HepG2 (cell line): Measurements from ENCODE around the gene SRSF2. TPM values are rescaled to one million over a fixed set of nuclear protein-coding genes. Genes with fewer than 3 reads are reported as not detected.
A peak's percentile ranks its signal among the peaks of the same experiment; 100 is the strongest.

Source experiments
- ATAC-seq: fragments of 200-7000 bp; cut with Tn5 transposase; 3 replicates; pipeline ENCODE4 v1.9.1; 2020; ENCODE audit warnings: mild to moderate bottlenecking, moderate library complexity
- BruUV-seq: library from RNA; stranded (reverse); fragments of 400-500 nt; replicated peaks from 2 replicates; lab custom pipeline; 2021; lab: Mats Ljungman, UMichigan
- CTCF ChIA-PET: fragments of 300-600 bp; formaldehyde crosslinking; extraction: SDS; loops from one replicate; lab custom pipeline; 2021; ENCODE audit warnings: low total read pairs, inconsistent platforms, low intra/inter-chr PET ratio; lab: Yijun Ruan, JAX
- POLR2A ChIA-PET: fragments of 350-600 bp; sonication (Branson Sonifier 250); formaldehyde crosslinking; loops from one replicate; lab custom pipeline; 2020; ENCODE audit warnings: antibody characterized with exemption, inconsistent platforms; lab: Yijun Ruan, JAX
- DNase-seq: peaks from one replicate; pipeline ENCODE4 v3.0.0-alpha.2; 2015; ENCODE audit warnings: low spot score
- FAIRE-seq: peaks from 3 replicates; lab custom pipeline; 2011; peaks lifted over from hg19 to GRCh38; lab: Jason Lieb, UNC
- H2AFZ ChIP-seq: one replicate; pipeline ENCODE4 v1.6.1; 2011; ENCODE audit warnings: low read length, inconsistent platforms
- H3K27ac ChIP-seq: fragments of 300-600 bp; 3 replicates; pipeline ENCODE4 v1.8.0; 2011; ENCODE audit warnings: mixed run types, mild to moderate bottlenecking, mixed read lengths, low read length, inconsistent platforms; ENCODE audit not compliant: insufficient read depth; ENCODE audit errors: extremely low read length
- H3K27me3 ChIP-seq, 2 experiments: fragments of 200-600 bp in 1 of 2; 2 replicates in 1 of 2; 3 replicates in 1 of 2; pipeline versions ENCODE4 v1.6.0 to v1.8.0; 2011; ENCODE audit warnings: low read length in 2 of 2, mild to moderate bottlenecking in 2 of 2, moderate library complexity in 2 of 2, inconsistent platforms in 1 of 2; ENCODE audit not compliant: insufficient read depth in 2 of 2, control insufficient read depth in 1 of 2
- H3K36me3 ChIP-seq, 2 experiments: fragments of 200-600 bp in 1 of 2; replicated peaks in 1 of 2; 2 replicates in 1 of 2; 3 replicates in 1 of 2; pipeline versions ENCODE4 v1.5.1 to v1.8.0; 2011; ENCODE audit warnings: low read length in 2 of 2, inconsistent platforms in 1 of 2; ENCODE audit not compliant: insufficient read depth in 2 of 2, control insufficient read depth in 1 of 2
- H3K4me1 ChIP-seq: 2 replicates; pipeline ENCODE4 v1.5.1; 2012; ENCODE audit warnings: low read length, inconsistent platforms; ENCODE audit not compliant: insufficient read depth
- H3K4me2 ChIP-seq: 2 replicates; pipeline ENCODE4 v1.6.0; 2011; ENCODE audit warnings: low read depth, low read length, inconsistent platforms
- H3K4me3 ChIP-seq, 3 experiments: fragments of 200-600 bp in 1 of 3; sonication (generic), shearing (Covaris generic) in 1 of 3; replicated peaks in 1 of 3; 2 replicates each; pipeline ENCODE4 v1.5.1; 2011 to 2016; ENCODE audit warnings: low read length in 3 of 3, inconsistent platforms in 2 of 3, low read depth in 2 of 3, mild to moderate bottlenecking in 2 of 3, control low read depth in 1 of 3, mixed read lengths in 1 of 3; ENCODE audit not compliant: insufficient read depth in 1 of 3
- H3K79me2 ChIP-seq: one replicate; pipeline ENCODE4 v1.6.1; 2011; ENCODE audit warnings: low read length, inconsistent platforms; ENCODE audit not compliant: insufficient read depth
- H3K9ac ChIP-seq: 2 replicates; pipeline ENCODE4 v1.6.0; 2011; ENCODE audit warnings: mild to moderate bottlenecking, low read depth, low read length, inconsistent platforms; ENCODE audit not compliant: insufficient read depth
- H3K9me3 ChIP-seq: 2 replicates; pipeline ENCODE4 v1.5.1; 2012; ENCODE audit warnings: mild to moderate bottlenecking, low read length
- H4K20me1 ChIP-seq: 2 replicates; pipeline ENCODE4 v1.6.0; 2011; ENCODE audit warnings: inconsistent platforms, mild to moderate bottlenecking, low read length, moderate library complexity; ENCODE audit not compliant: insufficient read depth
- HDAC6 ChIP-seq: fragments of 200-600 bp; sonication (generic); IDR thresholded peaks from 2 replicates; pipeline ENCODE4 v1.7.0; 2017; ENCODE audit warnings: mild to moderate bottlenecking, antibody characterized with exemption, low read length, low read depth
- KDM2A ChIP-seq: sonication (generic); formaldehyde crosslinking; IDR thresholded peaks from 2 replicates; pipeline ENCODE4 v1.4.0; 2020; ENCODE audit warnings: low read depth, missing genetic modification reagents, borderline replicate concordance
- MIER3 ChIP-seq: IDR thresholded peaks from 2 replicates; pipeline ENCODE4 v1.6.1; 2016; ENCODE audit warnings: missing compliant biosample characterization, borderline replicate concordance
- POLR2AphosphoS2 ChIP-seq: IDR thresholded peaks from 2 replicates; pipeline ENCODE4 v1.6.1; 2011; ENCODE audit warnings: low read depth, low read length, improper control_type of control experiment
- REPIN1 ChIP-seq: sonication (generic); formaldehyde crosslinking; IDR thresholded peaks from 2 replicates; pipeline ENCODE4 v1.8.0; 2022; ENCODE audit warnings: missing genetic modification reagents, low read depth, mild to moderate bottlenecking, borderline replicate concordance
- SIX4 ChIP-seq: sonication (generic); formaldehyde crosslinking; IDR thresholded peaks from 2 replicates; pipeline ENCODE4 v1.4.0; 2020; ENCODE audit warnings: missing genetic modification reagents
- ZMYM2 ChIP-seq: sonication (generic); formaldehyde crosslinking; IDR thresholded peaks from 2 replicates; pipeline ENCODE4 v1.8.0; 2022; ENCODE audit warnings: mild to moderate bottlenecking, missing genetic modification reagents
- ZNF383 ChIP-seq: sonication (generic); formaldehyde crosslinking; IDR thresholded peaks from 2 replicates; pipeline ENCODE4 v1.4.0; 2020; ENCODE audit warnings: missing genetic modification reagents, mild to moderate bottlenecking, borderline replicate concordance
- ZNF557 ChIP-seq: sonication (generic); formaldehyde crosslinking; IDR thresholded peaks from 2 replicates; pipeline ENCODE4 v1.4.0; 2020; ENCODE audit warnings: missing genetic modification reagents
- WGBS: methylation state at CpG from one replicate; pipeline ENCODE4 v1.1.6; 2017; ENCODE audit warnings: low lambda C conversion rate; 5-methylcytosine and 5-hydroxymethylcytosine counted together
- in situ Hi-C: cut with HindIII; loops from 2 replicates; pipeline ENCODE4 v1.10.0; 2017; ENCODE audit warnings: low pct_unique_long_range_greater_than_20kb; ENCODE audit not compliant: extremely low pct_ligation_motif_present
- intact Hi-C: fragments of 100-400 bp; cut with micrococcal nuclease; formaldehyde crosslinking; loops from one replicate; pipeline ENCODE4 v1.10.0; 2022; ENCODE audit not compliant: unreplicated experiment
- polyA plus RNA-seq, 8 experiments: library from polyadenylated mRNA; depleted of rRNA in 3 of 8; stranded (reverse) in 7 of 8; unstranded in 1 of 8; fragments of >200 nt; fragmentation: Illumina TruSeq in 4 of 8; extraction: Trizol in 4 of 8; gene quantifications; 2 replicates each; pipeline versions ENCODE4 v1.2.1 to v1.2.3, GENCODE V29; 2011 to 2016; ENCODE audit warnings: low read depth in 4 of 8, missing spikeins in 1 of 8, mixed read lengths in 1 of 8; ENCODE audit not compliant: insufficient read depth in 1 of 8
- total RNA-seq, 5 experiments: library from RNA; depleted of rRNA; stranded (reverse); fragments of >200 nt; fragmentation: Illumina TruSeq; extraction: Trizol; gene quantifications; 2 replicates each; pipeline ENCODE4 v1.2.3, GENCODE V29; 2016; ENCODE audit warnings: low read depth in 1 of 5
- TF ChIP-seq, protein P1 (sequence below): sonication (generic); formaldehyde crosslinking; IDR thresholded peaks from 2 replicates; pipeline ENCODE4 v1.4.0; 2020; ENCODE audit warnings: mild to moderate bottlenecking, missing genetic modification reagents
- TF ChIP-seq, protein P2 (sequence below): sonication (generic); formaldehyde crosslinking; IDR thresholded peaks from 2 replicates; pipeline ENCODE4 v1.4.0; 2020; ENCODE audit warnings: missing genetic modification reagents
- TF ChIP-seq, protein P3 (sequence below): sonication (generic); formaldehyde crosslinking; conservative IDR thresholded peaks from 2 replicates; pipeline ENCODE4 v1.4.0; 2020; ENCODE audit warnings: missing genetic modification reagents
- TF ChIP-seq, protein P4 (sequence below), 2 experiments: sonication (generic) in 1 of 2; formaldehyde crosslinking in 1 of 2; IDR thresholded peaks; 2 replicates each; pipeline versions ENCODE4 v1.4.0 to v1.6.1; 2018 to 2020; ENCODE audit warnings: missing genetic modification reagents in 2 of 2, borderline replicate concordance in 1 of 2, low read depth in 1 of 2, mild to moderate bottlenecking in 1 of 2, missing biosample characterization in 1 of 2

The SRSF2 gene
- total and polyA plus RNA-seq, 2 of the 13 experiments (the other 11 are each of a cell fraction or from before 2014, with no cell fraction given): 306 to 319 TPM

DNA sequence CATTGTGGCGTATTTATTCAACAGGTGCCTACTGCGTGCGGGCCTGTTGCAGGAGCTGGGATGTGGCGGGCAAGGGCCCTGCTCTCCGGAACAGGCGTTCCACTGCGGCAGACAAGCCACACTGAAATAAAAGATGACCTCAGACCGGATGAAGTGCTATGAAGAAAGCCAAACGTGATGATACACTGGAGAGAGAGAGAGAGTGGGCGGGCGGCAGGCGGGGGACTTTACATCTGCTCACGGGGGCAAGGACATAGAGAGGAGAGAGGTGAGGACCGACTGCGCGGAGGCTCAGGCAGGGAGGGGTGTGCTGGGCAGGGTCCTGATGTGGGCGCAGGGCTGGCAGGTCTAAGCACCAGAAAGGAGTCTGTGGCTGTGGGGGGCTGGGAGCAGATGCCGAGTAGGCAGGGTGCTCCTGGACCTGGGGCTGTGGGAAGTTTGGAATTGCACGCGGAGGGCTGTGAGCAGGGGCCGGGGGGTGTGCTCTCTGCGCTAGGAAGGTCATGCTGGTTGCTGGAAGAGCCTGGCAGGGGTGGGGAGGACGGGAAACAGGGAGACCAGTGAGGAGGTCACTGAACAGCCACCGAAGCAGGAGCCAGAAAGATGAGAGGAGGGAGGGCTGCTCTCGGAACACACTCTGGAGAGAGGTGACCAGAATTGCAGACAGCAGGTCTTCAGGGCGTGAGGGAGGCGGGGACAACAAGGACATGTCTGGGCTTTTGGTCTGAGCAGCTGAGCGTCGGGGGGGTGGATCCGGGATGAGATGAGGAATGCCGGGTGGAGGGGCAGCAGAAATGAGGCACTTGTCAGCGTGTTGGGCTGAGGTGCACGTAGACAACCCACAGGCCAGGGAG is 36.3 kb downstream of the SRSF2 start:
- no TSS peak for BruUV-seq
- peak overlapping the region; percentile 56 to 75 (median 62) for H3K4me3 ChIP-seq
- in situ Hi-C loops: no loop called here
- H4K20me1 ChIP-seq: peaks cover 3% of the 10 kb centered on the region; the same call in 1 of the 2 replicates
- DNase-seq: peak; percentile 86
- intact Hi-C loops: loop anchor here (10.0 kb wide), 1 partner anchor 146 kb away; no protein-coding TSS in a partner anchor
- FAIRE-seq: peak; percentile 51
- H3K27ac ChIP-seq: peak overlapping the region; percentile 71
- no peaks in the 10 kb centered on the region for H3K9me3 ChIP-seq
- 6% methylated on average over 32 of the region's 33 CpGs for WGBS
- no peak overlapping the region for H2AFZ ChIP-seq
- H3K4me1 ChIP-seq: peaks cover 74% of the 10 kb centered on the region
- CTCF ChIA-PET: no interaction called here
- H3K79me2 ChIP-seq: peaks cover 23% of the 10 kb centered on the region
- peak; percentile 74 for ATAC-seq
- no peaks in the 10 kb centered on the region for H3K27me3 ChIP-seq
- peak overlapping the region; percentile 64 for H3K9ac ChIP-seq
- H3K4me2 ChIP-seq: peak overlapping the region; percentile 94
- POLR2A ChIA-PET: interaction anchor here (0.6 to 3.5 kb wide), 9 partner anchors 10 to 301 kb away, joined by 3 to 25 read pairs (median 4); partner anchors contain the start of genes JMJD6, MFSD11, MXRA7 and SRSF2
- H3K36me3 ChIP-seq: no peaks in the 10 kb centered on the region
- TF ChIP-seq ZNF383 (CRISPR knock-in tag) (peak; percentile 96; the same call in 1 of the 2 replicates), KDM2A (CRISPR knock-in tag) (peak; percentile 58), REPIN1 (CRISPR knock-in tag) (peak; percentile 41; the same call in 1 of the 2 replicates), HDAC6 (no peak), SIX4 (CRISPR knock-in tag) (no peak), POLR2AphosphoS2 (no peak), ZMYM2 (no peak), ZNF557 (CRISPR knock-in tag) (0 out of 2 replicates have a peak, but pooled peaks have one; percentile 61), MIER3 (CRISPR knock-in tag) (peak; percentile 60; the same call in 1 of the 2 replicates)
- TF ChIP-seq, protein P1, sequence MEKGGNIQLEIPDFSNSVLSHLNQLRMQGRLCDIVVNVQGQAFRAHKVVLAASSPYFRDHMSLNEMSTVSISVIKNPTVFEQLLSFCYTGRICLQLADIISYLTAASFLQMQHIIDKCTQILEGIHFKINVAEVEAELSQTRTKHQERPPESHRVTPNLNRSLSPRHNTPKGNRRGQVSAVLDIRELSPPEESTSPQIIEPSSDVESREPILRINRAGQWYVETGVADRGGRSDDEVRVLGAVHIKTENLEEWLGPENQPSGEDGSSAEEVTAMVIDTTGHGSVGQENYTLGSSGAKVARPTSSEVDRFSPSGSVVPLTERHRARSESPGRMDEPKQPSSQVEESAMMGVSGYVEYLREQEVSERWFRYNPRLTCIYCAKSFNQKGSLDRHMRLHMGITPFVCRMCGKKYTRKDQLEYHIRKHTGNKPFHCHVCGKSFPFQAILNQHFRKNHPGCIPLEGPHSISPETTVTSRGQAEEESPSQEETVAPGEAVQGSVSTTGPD (CRISPR knock-in tag): 0 out of 2 replicates have a peak, but pooled peaks have one; percentile 25
- TF ChIP-seq, protein P2, sequence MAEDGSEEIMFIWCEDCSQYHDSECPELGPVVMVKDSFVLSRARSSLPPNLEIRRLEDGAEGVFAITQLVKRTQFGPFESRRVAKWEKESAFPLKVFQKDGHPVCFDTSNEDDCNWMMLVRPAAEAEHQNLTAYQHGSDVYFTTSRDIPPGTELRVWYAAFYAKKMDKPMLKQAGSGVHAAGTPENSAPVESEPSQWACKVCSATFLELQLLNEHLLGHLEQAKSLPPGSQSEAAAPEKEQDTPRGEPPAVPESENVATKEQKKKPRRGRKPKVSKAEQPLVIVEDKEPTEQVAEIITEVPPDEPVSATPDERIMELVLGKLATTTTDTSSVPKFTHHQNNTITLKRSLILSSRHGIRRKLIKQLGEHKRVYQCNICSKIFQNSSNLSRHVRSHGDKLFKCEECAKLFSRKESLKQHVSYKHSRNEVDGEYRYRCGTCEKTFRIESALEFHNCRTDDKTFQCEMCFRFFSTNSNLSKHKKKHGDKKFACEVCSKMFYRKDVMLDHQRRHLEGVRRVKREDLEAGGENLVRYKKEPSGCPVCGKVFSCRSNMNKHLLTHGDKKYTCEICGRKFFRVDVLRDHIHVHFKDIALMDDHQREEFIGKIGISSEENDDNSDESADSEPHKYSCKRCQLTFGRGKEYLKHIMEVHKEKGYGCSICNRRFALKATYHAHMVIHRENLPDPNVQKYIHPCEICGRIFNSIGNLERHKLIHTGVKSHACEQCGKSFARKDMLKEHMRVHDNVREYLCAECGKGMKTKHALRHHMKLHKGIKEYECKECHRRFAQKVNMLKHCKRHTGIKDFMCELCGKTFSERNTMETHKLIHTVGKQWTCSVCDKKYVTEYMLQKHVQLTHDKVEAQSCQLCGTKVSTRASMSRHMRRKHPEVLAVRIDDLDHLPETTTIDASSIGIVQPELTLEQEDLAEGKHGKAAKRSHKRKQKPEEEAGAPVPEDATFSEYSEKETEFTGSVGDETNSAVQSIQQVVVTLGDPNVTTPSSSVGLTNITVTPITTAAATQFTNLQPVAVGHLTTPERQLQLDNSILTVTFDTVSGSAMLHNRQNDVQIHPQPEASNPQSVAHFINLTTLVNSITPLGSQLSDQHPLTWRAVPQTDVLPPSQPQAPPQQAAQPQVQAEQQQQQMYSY (CRISPR knock-in tag): no peak
- TF ChIP-seq, protein P3, sequence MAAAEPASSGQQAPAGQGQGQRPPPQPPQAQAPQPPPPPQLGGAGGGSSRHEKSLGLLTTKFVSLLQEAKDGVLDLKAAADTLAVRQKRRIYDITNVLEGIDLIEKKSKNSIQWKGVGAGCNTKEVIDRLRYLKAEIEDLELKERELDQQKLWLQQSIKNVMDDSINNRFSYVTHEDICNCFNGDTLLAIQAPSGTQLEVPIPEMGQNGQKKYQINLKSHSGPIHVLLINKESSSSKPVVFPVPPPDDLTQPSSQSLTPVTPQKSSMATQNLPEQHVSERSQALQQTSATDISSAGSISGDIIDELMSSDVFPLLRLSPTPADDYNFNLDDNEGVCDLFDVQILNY (CRISPR knock-in tag): no peak
- TF ChIP-seq, protein P4, sequence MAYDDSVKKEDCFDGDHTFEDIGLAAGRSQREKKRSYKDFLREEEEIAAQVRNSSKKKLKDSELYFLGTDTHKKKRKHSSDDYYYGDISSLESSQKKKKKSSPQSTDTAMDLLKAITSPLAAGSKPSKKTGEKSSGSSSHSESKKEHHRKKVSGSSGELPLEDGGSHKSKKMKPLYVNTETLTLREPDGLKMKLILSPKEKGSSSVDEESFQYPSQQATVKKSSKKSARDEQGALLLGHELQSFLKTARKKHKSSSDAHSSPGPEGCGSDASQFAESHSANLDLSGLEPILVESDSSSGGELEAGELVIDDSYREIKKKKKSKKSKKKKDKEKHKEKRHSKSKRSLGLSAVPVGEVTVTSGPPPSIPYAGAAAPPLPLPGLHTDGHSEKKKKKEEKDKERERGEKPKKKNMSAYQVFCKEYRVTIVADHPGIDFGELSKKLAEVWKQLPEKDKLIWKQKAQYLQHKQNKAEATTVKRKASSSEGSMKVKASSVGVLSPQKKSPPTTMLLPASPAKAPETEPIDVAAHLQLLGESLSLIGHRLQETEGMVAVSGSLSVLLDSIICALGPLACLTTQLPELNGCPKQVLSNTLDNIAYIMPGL (CRISPR knock-in tag; IDR thresholded peaks at IDR 0.05; ENCODE audit: borderline replicate concordance in 1 of 2, low read depth in 1 of 2): peak in 1 of 2 experiments; percentile 75; a peak in 2 of 4 replicates
